ENCODE measurements around the gene TUBGCP6.
A peak's percentile ranks its signal among the peaks of the same experiment; 100 is the strongest.

TUBGCP6 gene

DNA sequence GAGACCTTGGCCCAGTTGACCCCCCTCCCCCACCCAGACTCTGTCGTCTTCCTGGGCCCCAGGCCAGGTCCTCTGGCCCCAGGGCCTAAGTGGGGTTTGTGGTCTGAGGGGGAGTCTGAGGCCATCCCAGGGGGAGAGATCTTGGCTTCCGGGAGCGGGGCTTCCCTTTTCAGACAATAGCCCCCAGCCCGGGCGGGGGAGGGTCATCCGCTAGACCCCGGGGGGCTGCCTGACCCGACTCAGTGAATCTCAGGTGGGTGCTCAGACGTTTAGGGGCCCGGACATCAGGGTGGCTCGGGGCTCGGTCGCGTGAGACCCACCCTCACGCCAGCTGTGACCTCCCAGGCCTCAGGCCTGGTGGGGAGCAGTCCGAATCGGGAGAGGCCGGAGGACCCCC lies 24.7 kb upstream of the TUBGCP6 start:
- H3K9ac ChIP-seq, result no peak overlapping the region

DNA sequence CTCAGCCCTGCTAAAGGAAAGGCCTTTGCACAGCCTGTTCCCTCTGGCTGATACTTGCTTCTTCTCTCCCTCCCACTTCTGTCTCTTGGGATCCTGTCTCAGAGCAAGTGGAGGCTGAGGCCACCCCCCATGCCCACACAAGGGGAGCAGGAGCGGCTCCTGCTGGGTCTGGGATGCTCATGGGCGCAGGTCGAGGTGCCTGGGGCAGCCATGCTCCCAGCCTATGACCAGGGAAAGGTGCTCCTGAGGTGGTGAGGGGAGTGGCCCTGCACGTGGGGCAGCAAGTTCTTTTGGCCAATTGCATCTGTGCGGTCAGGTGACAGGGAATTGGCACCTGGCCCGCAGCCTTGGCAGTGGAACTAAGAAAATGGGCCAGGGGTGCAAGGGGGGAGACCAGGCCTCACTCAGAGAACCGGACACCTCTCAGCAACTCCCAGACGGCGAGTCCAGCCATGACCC lies 23.9 kb upstream of the TUBGCP6 start:
- peak overlapping the region; percentile 66 for H3K4me2 ChIP-seq (ENCODE audit: low read length)
- no peaks in the 10 kb centered on the region for H3K9me3 ChIP-seq (ENCODE audit: control insufficient read depth, low read length)
- TF ChIP-seq, protein P1, sequence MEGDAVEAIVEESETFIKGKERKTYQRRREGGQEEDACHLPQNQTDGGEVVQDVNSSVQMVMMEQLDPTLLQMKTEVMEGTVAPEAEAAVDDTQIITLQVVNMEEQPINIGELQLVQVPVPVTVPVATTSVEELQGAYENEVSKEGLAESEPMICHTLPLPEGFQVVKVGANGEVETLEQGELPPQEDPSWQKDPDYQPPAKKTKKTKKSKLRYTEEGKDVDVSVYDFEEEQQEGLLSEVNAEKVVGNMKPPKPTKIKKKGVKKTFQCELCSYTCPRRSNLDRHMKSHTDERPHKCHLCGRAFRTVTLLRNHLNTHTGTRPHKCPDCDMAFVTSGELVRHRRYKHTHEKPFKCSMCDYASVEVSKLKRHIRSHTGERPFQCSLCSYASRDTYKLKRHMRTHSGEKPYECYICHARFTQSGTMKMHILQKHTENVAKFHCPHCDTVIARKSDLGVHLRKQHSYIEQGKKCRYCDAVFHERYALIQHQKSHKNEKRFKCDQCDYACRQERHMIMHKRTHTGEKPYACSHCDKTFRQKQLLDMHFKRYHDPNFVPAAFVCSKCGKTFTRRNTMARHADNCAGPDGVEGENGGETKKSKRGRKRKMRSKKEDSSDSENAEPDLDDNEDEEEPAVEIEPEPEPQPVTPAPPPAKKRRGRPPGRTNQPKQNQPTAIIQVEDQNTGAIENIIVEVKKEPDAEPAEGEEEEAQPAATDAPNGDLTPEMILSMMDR (IDR thresholded peaks at IDR 0.05), result no peak
- H3K4me3 ChIP-seq (ENCODE audit: low read depth, low read length), result no peak overlapping the region
- no peaks in the 10 kb centered on the region for H3K79me2 ChIP-seq
- H2AFZ ChIP-seq, result no peak overlapping the region
- peaks cover 3% of the 10 kb centered on the region for H3K4me1 ChIP-seq
- no peak overlapping the region for H3K9ac ChIP-seq
- no peaks in the 10 kb centered on the region for H3K27me3 ChIP-seq (ENCODE audit: control insufficient read depth, insufficient read depth, low read length)
- no peak overlapping the region for H3K27ac ChIP-seq
- no peaks in the 10 kb centered on the region for H3K36me3 ChIP-seq (ENCODE audit: control insufficient read depth, insufficient read depth, low read length)

More for the DNA sequence above, 24.7 kb upstream of the TUBGCP6 start:
- Histone ChIP-seq H3K9me3 (ENCODE audit: control insufficient read depth, low read length) (no peaks in the 10 kb centered on the region), H3K27me3 (ENCODE audit: control insufficient read depth, insufficient read depth, low read length) (no peaks in the 10 kb centered on the region), H3K4me3 (ENCODE audit: low read depth, low read length) (peak overlapping the region; percentile 11), H3K4me2 (ENCODE audit: low read length) (peak overlapping the region; percentile 66), H3K27ac (peak overlapping the region; percentile 62), H3K4me1 (peaks cover 3% of the 10 kb centered on the region), H3K36me3 (ENCODE audit: control insufficient read depth, insufficient read depth, low read length) (no peaks in the 10 kb centered on the region), H3K79me2 (no peaks in the 10 kb centered on the region), H2AFZ (peak overlapping the region; percentile 46)
- TF ChIP-seq, protein P1 (IDR thresholded peaks at IDR 0.05), result no peak

DNA sequence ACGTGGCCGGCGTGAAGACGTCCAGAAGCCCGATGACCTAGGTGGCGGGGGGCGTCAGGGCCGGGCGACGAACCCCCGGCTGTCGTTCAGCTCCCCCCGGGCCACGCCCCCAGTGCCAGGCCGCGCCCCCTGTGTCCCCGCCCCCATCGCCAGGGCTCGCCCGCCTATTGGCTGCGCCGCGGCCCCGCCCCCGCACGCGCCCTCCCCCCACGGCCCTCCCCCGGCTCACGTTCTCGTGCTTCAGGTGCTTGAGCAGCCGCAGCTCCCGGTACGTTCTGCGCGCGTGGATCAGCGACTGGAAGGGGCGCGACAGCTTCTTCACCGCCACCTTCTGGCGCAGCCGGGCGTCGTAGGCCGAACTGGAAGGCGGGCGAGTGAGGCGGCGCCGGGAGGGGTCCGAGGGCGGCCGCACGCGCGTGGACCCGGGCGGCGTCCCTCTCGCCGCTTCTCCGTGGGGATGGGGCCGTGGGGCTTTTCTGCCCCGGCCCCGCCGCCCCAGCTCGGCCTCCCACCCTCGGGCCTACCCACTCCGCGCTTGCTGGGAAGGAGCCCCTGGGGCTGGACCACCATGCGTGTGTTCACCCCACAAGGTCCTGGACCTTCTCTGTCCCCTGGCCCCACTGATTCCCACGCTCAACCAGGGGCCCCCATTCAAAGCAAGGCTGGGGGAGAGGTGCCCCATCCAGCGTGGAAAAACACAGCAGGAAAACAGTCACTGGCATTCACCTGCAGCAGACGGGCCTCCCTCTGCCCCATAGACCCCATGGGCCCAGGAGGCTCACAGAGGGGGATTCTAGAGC lies 23.0 kb upstream of the TUBGCP6 start:
- Histone ChIP-seq H3K36me3 (ENCODE audit: control insufficient read depth, insufficient read depth, low read length) (no peaks in the 10 kb centered on the region), H3K4me1 (peaks cover 3% of the 10 kb centered on the region), H3K27me3 (ENCODE audit: control insufficient read depth, insufficient read depth, low read length) (no peaks in the 10 kb centered on the region), H3K27ac (no peak overlapping the region), H3K4me2 (ENCODE audit: low read length) (peak overlapping the region; percentile 58), H2AFZ (no peak overlapping the region), H3K79me2 (no peaks in the 10 kb centered on the region), H3K9ac (no peak overlapping the region), H3K4me3 (ENCODE audit: low read depth, low read length) (no peak overlapping the region), H3K9me3 (ENCODE audit: control insufficient read depth, low read length) (no peaks in the 10 kb centered on the region)
- TF ChIP-seq, protein P1 (IDR thresholded peaks at IDR 0.05), result peak; percentile 16

DNA sequence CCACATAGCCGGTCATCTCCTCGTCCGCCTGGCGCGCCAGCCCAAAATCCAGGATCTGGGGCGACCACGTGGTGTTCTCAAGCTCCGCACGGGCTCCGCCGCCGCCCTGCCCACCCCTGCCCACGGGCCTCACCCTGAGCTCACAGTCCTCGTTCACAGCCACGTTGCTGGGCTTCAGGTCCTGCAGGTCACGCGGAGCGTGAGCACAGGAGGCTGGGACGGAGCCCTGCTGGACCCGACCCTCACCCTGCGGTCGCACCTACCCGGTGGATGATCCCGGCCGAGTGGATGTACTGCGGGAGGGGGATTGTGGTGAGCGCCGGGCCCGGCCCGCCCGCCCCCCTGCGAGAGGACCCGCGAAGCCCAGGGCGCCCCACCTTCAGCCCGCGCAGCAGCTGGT lies 22.2 kb upstream of the TUBGCP6 start:
- Histone ChIP-seq H3K36me3 (ENCODE audit: control insufficient read depth, insufficient read depth, low read length) (no peaks in the 10 kb centered on the region), H3K79me2 (no peaks in the 10 kb centered on the region), H3K27me3 (ENCODE audit: control insufficient read depth, insufficient read depth, low read length) (no peaks in the 10 kb centered on the region), H3K4me3 (ENCODE audit: low read depth, low read length) (no peak overlapping the region), H3K4me1 (peaks cover 5% of the 10 kb centered on the region), H3K9me3 (ENCODE audit: control insufficient read depth, low read length) (no peaks in the 10 kb centered on the region), H2AFZ (no peak overlapping the region), H3K27ac (no peak overlapping the region), H3K9ac (no peak overlapping the region), H3K4me2 (ENCODE audit: low read length) (peak overlapping the region; percentile 58)
- TF ChIP-seq, protein P1 (IDR thresholded peaks at IDR 0.05), result no peak

All from parathyroid adenoma (tissue), 2 donors.